Subcutaneous abdominal adipose tissue (tissue), 5 donors: ENCODE data around the gene C13orf46.
"Not testable (repeated sequence)": the region's sequence is repeated elsewhere in the genome, so short reads cannot be mapped to it uniquely, and the experiment has no call there.

Experiments
- H3K27ac ChIP-seq: one replicate; pipeline ENCODE4 v1.7.0; 2013; ENCODE audit warnings: low read depth, mild to moderate bottlenecking, inconsistent platforms, low read length, moderate library complexity
- H3K27me3 ChIP-seq, 5 donors: one replicate each; pipeline ENCODE4 v1.7.0; 2013; ENCODE audit warnings: low read length in 5 of 5, inconsistent platforms in 1 of 5; ENCODE audit not compliant: control insufficient read depth in 5 of 5, insufficient read depth in 4 of 5
- H3K36me3 ChIP-seq, 5 donors: one replicate each; pipeline ENCODE4 v1.7.0; 2013; ENCODE audit warnings: low read length in 5 of 5; ENCODE audit not compliant: control insufficient read depth in 5 of 5, insufficient read depth in 5 of 5
- H3K4me1 ChIP-seq, 5 donors: one replicate each; pipeline ENCODE4 v1.7.0; 2013; ENCODE audit warnings: low read length in 5 of 5, mild to moderate bottlenecking in 3 of 5, moderate library complexity in 1 of 5; ENCODE audit not compliant: control insufficient read depth in 5 of 5, insufficient read depth in 5 of 5
- H3K4me3 ChIP-seq, 5 donors: one replicate each; pipeline ENCODE4 v1.7.0; 2013; ENCODE audit warnings: low read length in 5 of 5, low read depth in 1 of 5
- H3K9ac ChIP-seq, 5 donors: one replicate each; pipeline ENCODE4 v1.7.0; 2013; ENCODE audit warnings: low read length in 5 of 5, mild to moderate bottlenecking in 4 of 5, moderate library complexity in 3 of 5
- H3K9me3 ChIP-seq, 5 donors: one replicate each; pipeline ENCODE4 v1.7.0; 2013; ENCODE audit warnings: low read length in 5 of 5; ENCODE audit not compliant: control insufficient read depth in 5 of 5
- donor health status: healthy.
- donor health status: healthy.
- donor health status: healthy.
- donor health status: healthy.
- donor health status: healthy.

C13orf46 gene

DNA sequence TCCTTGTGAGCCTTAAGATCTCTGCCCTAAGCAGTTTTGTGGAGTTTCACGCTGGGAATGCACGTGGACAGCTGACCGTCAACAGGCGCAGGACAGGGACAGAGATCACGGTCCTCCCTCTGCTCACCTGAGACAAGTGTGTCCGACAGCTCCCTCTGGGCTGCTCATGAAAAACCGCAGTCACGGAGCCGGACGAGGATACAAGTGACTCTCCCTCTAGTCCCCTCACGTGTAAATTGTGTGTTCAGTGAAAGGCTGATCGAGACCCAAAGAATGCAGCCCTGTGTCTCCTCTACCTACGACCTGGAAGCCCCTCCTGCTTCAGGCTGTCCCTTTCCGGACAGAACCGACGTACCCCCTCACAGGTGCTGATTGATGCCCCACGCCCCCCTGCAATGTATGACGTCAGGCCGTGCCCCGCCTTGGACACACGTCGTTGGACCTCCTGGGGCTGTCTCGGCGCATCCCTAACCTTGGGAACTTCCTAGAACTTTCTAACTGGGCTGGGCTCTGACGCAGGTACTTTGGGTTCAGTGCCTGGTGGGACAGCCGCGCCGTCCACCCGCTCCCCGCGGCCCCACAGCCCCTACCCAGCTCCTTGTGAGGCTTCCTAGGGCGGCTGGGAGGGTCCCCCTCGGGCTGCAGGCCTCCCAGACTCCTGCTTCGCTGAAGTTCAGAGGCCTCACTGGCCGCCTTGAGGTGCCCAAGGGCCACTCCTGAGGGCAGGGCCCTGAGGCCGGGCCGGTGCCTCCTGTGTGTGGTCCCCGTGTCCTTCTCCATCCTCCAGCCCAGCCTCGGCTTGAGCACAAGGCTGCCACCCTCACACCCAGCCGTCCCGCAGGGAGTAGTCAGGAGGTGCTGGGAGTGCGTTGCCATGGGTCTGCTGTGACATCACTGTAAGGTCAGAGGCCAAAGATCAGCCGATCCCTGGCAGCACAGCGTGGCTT, at the start of gene C13orf46:
Gene C13orf46 (minus strand): TSS at position 859 of the 947 bp plus-strand sequence. CDS start 79 bp downstream, at position 780.
- H3K9me3 ChIP-seq = no peaks in the 10 kb centered on the region
- no peak within 1 kb of the TSS for H3K9ac ChIP-seq
- peaks cover 14 to 45% (median 31%) of the 10 kb centered on the region in 5 donors for H3K4me1 ChIP-seq
- no peak within 1 kb of the TSS for H3K4me3 ChIP-seq
- no peaks in the 10 kb centered on the region for H3K27me3 ChIP-seq
- peaks cover 0 to 43% (median 31%) of the 10 kb centered on the region in 5 donors for H3K36me3 ChIP-seq
- H3K27ac ChIP-seq = peak within 1 kb of the TSS; percentile 74

GRCh38 chr13:114022876-114023275, 49.0 kb upstream of the C13orf46 start:
- Histone ChIP-seq H3K4me3 (no peak overlapping the region), H3K4me1 (peaks cover 14 to 53% (median 44%) of the 10 kb centered on the region in 5 donors), H3K9me3 (no peaks in the 10 kb centered on the region), H3K9ac (no peak overlapping the region), H3K27ac (peak overlapping the region; percentile 67), H3K27me3 (no peaks in the 10 kb centered on the region), H3K36me3 (peaks cover 0 to 74% (median 48%) of the 10 kb centered on the region in 5 donors)

GRCh38 chr13:114022309-114022669, 48.4 kb upstream of the C13orf46 start:
- H3K27me3 ChIP-seq = no peaks in the 10 kb centered on the region
- no peaks in the 10 kb centered on the region for H3K9me3 ChIP-seq
- peaks cover 11 to 47% (median 38%) of the 10 kb centered on the region in 5 donors for H3K4me1 ChIP-seq
- H3K4me3 ChIP-seq = no peak overlapping the region
- H3K27ac ChIP-seq = peak overlapping the region; percentile 67
- H3K36me3 ChIP-seq = peaks cover 0 to 75% (median 53%) of the 10 kb centered on the region in 5 donors
- H3K9ac ChIP-seq = no peak overlapping the region

DNA sequence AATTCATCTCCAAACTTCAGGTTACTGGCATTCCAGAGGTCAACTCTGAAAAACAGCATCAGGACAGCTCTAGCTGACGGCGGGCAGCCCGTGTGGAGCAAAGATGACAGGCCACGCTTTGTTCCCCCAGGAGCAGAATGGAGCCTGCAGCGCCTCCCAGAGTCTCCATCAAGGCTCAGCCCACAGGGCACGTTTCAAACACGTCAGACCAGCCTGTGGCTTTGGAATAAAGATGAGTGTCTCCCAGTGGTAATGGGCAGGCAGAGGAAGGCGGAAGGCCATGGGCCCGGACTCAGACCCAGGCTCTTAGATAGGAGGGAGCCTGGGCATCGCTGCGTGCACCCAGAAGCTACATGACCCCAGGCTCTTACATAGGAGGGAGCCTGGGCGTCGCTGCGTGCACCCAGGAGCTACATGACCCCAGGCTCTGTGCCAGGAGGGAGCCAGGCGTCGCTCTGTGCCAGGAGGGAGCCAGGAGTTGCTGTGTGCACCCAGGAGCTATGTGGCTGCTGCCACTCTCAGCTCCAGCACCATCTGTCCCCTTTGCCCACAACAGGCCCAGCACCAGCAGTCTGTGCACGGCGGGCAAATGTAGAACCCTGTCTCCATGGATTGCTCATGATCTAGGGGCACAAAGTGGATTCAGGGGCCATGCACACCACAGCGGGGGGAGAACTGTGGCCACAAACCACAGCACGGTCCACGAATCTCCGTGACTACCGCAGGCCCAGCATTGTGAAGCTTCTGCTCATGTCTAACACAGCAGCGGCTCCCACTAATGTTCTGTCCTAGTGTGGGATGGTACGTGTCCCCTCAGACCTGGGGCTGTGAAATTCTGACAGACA, 47.8 kb upstream of the C13orf46 start:
- H3K27ac ChIP-seq = peak overlapping the region; percentile 67
- no peaks in the 10 kb centered on the region for H3K27me3 ChIP-seq
- H3K9me3 ChIP-seq = no peaks in the 10 kb centered on the region
- H3K36me3 ChIP-seq = peaks cover 0 to 78% (median 58%) of the 10 kb centered on the region in 5 donors
- H3K9ac ChIP-seq = no peak overlapping the region
- H3K4me1 ChIP-seq = peaks cover 8 to 43% (median 32%) of the 10 kb centered on the region in 5 donors
- no peak overlapping the region for H3K4me3 ChIP-seq

GRCh38 chr13:114020750-114021463, 47.0 kb upstream of the C13orf46 start:
- no peaks in the 10 kb centered on the region for H3K27me3 ChIP-seq
- no peak overlapping the region for H3K9ac ChIP-seq
- H3K36me3 ChIP-seq = peaks cover 0 to 78% (median 58%) of the 10 kb centered on the region in 5 donors
- peaks cover 4 to 43% (median 30%) of the 10 kb centered on the region in 5 donors for H3K4me1 ChIP-seq
- no peaks in the 10 kb centered on the region for H3K9me3 ChIP-seq
- H3K4me3 ChIP-seq = no peak overlapping the region
- H3K27ac ChIP-seq = peak overlapping the region; percentile 67

- not testable (repeated sequence) for H3K27ac ChIP-seq, H3K27me3 ChIP-seq, H3K9ac ChIP-seq, H3K9me3 ChIP-seq, H3K4me3 ChIP-seq
- Histone ChIP-seq H3K36me3 (peaks cover 0 to 82% (median 65%) of the 10 kb centered on the region in 5 donors), H3K4me1 (peaks cover 1 to 43% (median 30%) of the 10 kb centered on the region in 5 donors)
Observed at GRCh38 chr13:114020134-114020533, 46.3 kb upstream of the C13orf46 start.

DNA sequence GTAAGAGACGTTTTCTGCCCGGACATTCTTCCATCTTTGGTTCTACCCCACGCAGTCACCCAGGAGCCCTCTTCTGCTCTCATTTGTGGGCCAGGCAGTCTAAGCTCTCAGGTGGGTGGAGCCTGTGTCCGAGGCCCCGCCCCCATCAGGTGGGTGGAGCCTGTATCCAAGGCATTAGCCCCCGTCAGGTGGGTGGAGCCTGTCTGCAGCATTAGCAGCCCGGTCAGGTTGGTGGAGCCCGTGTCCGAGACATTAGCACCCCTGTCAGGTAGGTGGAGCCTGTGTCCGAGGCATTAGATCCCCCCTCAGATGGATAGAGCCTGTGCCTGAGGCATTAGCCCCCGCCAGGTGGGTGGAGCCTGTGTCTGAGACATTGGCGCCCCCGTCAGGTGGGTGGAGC, 45.5 kb upstream of the C13orf46 start:
- Histone ChIP-seq H3K9ac (no peak overlapping the region), H3K9me3 (no peaks in the 10 kb centered on the region), H3K4me3 (no peak overlapping the region), H3K27me3 (no peaks in the 10 kb centered on the region), H3K27ac (no peak overlapping the region), H3K4me1 (peaks cover 0 to 44% (median 34%) of the 10 kb centered on the region in 5 donors), H3K36me3 (peaks cover 0 to 89% (median 68%) of the 10 kb centered on the region in 5 donors)

DNA sequence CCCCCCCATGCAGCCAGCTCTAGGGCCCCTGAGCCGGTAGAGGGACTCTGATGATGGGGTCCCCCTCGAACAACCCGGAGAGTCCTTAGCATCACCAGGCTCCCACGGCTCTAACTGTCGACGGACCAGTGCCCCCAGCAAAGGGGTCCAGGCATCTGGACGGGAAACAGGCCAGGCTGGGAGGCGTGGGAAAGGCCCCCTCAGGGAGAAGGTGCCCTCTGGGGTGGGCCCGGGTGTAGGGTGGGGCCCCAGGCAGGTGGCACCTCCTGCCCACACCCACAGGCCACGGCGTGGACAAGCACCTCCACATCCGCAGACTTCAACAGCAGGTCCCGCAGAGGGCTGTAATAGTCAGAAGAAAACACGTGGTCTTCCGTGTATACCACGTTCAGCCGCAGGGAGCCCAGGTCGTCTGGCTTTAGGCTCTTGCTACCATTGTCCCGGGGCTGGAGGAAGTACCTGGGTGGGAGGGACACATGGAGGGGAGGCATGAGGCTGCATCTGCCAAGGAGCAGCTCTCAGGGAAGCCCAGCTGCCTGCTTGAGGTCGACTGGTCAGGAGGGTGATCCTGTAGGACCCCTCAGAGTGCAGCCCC, 44.7 kb upstream of the C13orf46 start:
- H3K27me3 ChIP-seq = no peaks in the 10 kb centered on the region
- H3K27ac ChIP-seq = no peak overlapping the region
- H3K4me3 ChIP-seq = no peak overlapping the region
- H3K9me3 ChIP-seq = no peaks in the 10 kb centered on the region
- no peak overlapping the region for H3K9ac ChIP-seq
- H3K36me3 ChIP-seq = peaks cover 2 to 89% (median 66%) of the 10 kb centered on the region in 5 donors
- H3K4me1 ChIP-seq = peaks cover 0 to 52% (median 41%) of the 10 kb centered on the region in 5 donors

DNA sequence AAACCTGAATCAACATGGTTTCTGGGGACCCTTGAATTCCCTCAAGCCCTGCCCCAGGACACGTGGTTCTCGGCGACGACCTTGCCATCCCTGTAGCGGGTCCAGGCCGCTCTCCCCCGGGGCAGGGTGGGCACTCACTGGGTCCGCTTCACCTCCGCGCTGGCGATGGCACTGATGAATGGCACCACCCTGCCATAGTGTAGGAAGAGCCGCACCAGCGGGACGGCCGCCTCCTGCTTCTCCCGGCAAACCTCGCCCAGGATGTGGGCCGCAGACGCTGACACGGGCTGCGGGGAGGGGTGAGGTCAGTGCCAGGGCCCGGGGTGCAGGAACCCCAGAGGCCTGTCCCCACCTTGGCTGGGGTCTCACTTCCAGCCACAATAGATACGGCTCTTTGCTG, 44.1 kb upstream of the C13orf46 start:
- peak overlapping the region; percentile 23 for H3K27ac ChIP-seq
- peaks cover 0 to 58% (median 46%) of the 10 kb centered on the region in 5 donors for H3K4me1 ChIP-seq
- H3K27me3 ChIP-seq = no peaks in the 10 kb centered on the region
- H3K4me3 ChIP-seq = no peak overlapping the region
- H3K9me3 ChIP-seq = no peaks in the 10 kb centered on the region
- H3K36me3 ChIP-seq = peaks cover 6 to 89% (median 67%) of the 10 kb centered on the region in 5 donors
- no peak overlapping the region for H3K9ac ChIP-seq
